Liver (tissue), 9 donors: ENCODE measurements around the gene MAN2C1. TPM values are rescaled to one million over a fixed set of nuclear protein-coding genes. Genes with fewer than 3 reads are reported as not detected.
"Not testable (repeated sequence)": the region's sequence is repeated elsewhere in the genome, so short reads cannot be mapped to it uniquely, and the experiment has no call there.

Experiments
- DNase-seq: peaks from one replicate; pipeline ENCODE4 v3.0.0-alpha.2; 2017; ENCODE audit warnings: low spot score
- H3K27ac ChIP-seq, 2 donors: one replicate each; pipeline ENCODE4 v1.7.0; 2013; ENCODE audit warnings: inconsistent platforms in 2 of 2, low read length in 2 of 2, control low read depth in 1 of 2, low read depth in 1 of 2, mild to moderate bottlenecking in 1 of 2
- H3K27me3 ChIP-seq, 4 donors: one replicate each; pipeline versions ENCODE4 v1.6.1 to v1.7.0; 2013; ENCODE audit warnings: low read length in 3 of 4, inconsistent platforms in 1 of 4, mild to moderate bottlenecking in 1 of 4, moderate library complexity in 1 of 4; ENCODE audit not compliant: control insufficient read depth in 4 of 4, insufficient read depth in 4 of 4
- H3K36me3 ChIP-seq, 4 donors: one replicate each; pipeline versions ENCODE4 v1.6.1 to v1.7.0; 2013; ENCODE audit warnings: low read length in 3 of 4, mild to moderate bottlenecking in 3 of 4, low read depth in 1 of 4, moderate library complexity in 1 of 4; ENCODE audit not compliant: control insufficient read depth in 4 of 4, insufficient read depth in 3 of 4
- H3K4me1 ChIP-seq, 4 donors: one replicate each; pipeline versions ENCODE4 v1.6.1 to v1.7.0; 2013; ENCODE audit warnings: low read length in 3 of 4, mild to moderate bottlenecking in 3 of 4, moderate library complexity in 1 of 4; ENCODE audit not compliant: control insufficient read depth in 4 of 4, insufficient read depth in 4 of 4
- H3K4me3 ChIP-seq, 3 donors: one replicate each; pipeline versions ENCODE4 v1.6.1 to v1.7.0; 2013; ENCODE audit warnings: low read length in 3 of 3, control low read depth in 1 of 3, low read depth in 1 of 3, mild to moderate bottlenecking in 1 of 3
- H3K9ac ChIP-seq, 2 donors: one replicate each; pipeline ENCODE4 v1.7.0; 2013; ENCODE audit warnings: low read length in 2 of 2, mild to moderate bottlenecking in 2 of 2, moderate library complexity in 2 of 2, control low read depth in 1 of 2, low read depth in 1 of 2
- H3K9me3 ChIP-seq, 4 donors: one replicate each; pipeline versions ENCODE4 v1.6.1 to v1.7.0; 2013; ENCODE audit warnings: low read length in 3 of 4; ENCODE audit not compliant: control insufficient read depth in 4 of 4
- CTCF ChIP-seq: fragments of 150-350 bp; IDR thresholded peaks from 2 replicates; pipeline ENCODE4 v1.5.1; 2017; ENCODE audit warnings: improper control_type of control experiment, low read depth, low read length; ENCODE audit not compliant: missing input control
- EGR1 ChIP-seq, 2 donors: IDR thresholded peaks; 2 replicates each; pipeline ENCODE4 v1.6.1; 2016 to 2018; ENCODE audit warnings: antibody characterized with exemption in 2 of 2, low read depth in 2 of 2
- FOXA1 ChIP-seq: IDR thresholded peaks from 2 replicates; pipeline ENCODE4 v1.6.1; 2016; ENCODE audit warnings: antibody characterized with exemption
- FOXA2 ChIP-seq: IDR thresholded peaks from 2 replicates; pipeline ENCODE4 v1.6.1; 2016; ENCODE audit warnings: antibody characterized with exemption
- HNF4A ChIP-seq, 2 donors: conservative IDR thresholded peaks; 2 replicates each; pipeline ENCODE4 v1.6.1; 2016; ENCODE audit warnings: antibody characterized with exemption in 2 of 2, mild to moderate bottlenecking in 2 of 2
- HNF4G ChIP-seq: IDR thresholded peaks from 2 replicates; pipeline ENCODE4 v1.6.1; 2016; ENCODE audit warnings: antibody characterized with exemption
- JUND ChIP-seq, 2 donors: IDR thresholded peaks; 2 replicates each; pipeline ENCODE4 v1.6.1; 2016; ENCODE audit warnings: antibody characterized with exemption in 2 of 2
- NR2F2 ChIP-seq: IDR thresholded peaks from 2 replicates; pipeline ENCODE4 v1.6.1; 2016; ENCODE audit warnings: antibody characterized with exemption
- RAD21 ChIP-seq, 2 donors: IDR thresholded peaks; 2 replicates each; pipeline ENCODE4 v1.6.1; 2016; ENCODE audit warnings: antibody characterized with exemption in 2 of 2, mild to moderate bottlenecking in 2 of 2
- TAF1 ChIP-seq: conservative IDR thresholded peaks from 2 replicates; pipeline ENCODE4 v1.6.1; 2016; ENCODE audit warnings: antibody characterized with exemption, mild to moderate bottlenecking
- YY1 ChIP-seq: IDR thresholded peaks from 2 replicates; pipeline ENCODE4 v1.6.1; 2016; ENCODE audit warnings: antibody characterized with exemption, mild to moderate bottlenecking
- ZBTB33 ChIP-seq: IDR thresholded peaks from 2 replicates; pipeline ENCODE4 v1.6.1; 2016; ENCODE audit warnings: antibody characterized with exemption
- WGBS: extraction: QIAGEN DNeasy Blood & Tissue Kit; methylation state at CpG from one replicate; pipeline ENCODE4 v1.1.7; 2013; 5-methylcytosine and 5-hydroxymethylcytosine counted together
- polyA plus RNA-seq, 2 donors: library from polyadenylated mRNA; stranded (reverse) in 1 of 2; unstranded in 1 of 2; fragments of 200-250 nt in 1 of 2; fragments of >200 nt in 1 of 2; fragmentation: Nextera tagmentation in 1 of 2; extraction: Ambion mirVana in 1 of 2; gene quantifications; one replicate each; pipeline versions ENCODE4 v1.2.1 to v1.2.3, GENCODE V29; 2013 to 2015
- total RNA-seq, 2 donors: library from RNA; depleted of rRNA; stranded (reverse); fragments of >200 nt; gene quantifications; one replicate each; pipeline ENCODE4 v1.2.3, GENCODE V29; 2014
- TF ChIP-seq, protein P1 (sequence below): IDR thresholded peaks from 2 replicates; pipeline ENCODE4 v1.6.1; 2016; ENCODE audit warnings: antibody characterized with exemption, mild to moderate bottlenecking
- TF ChIP-seq, protein P2 (sequence below): IDR thresholded peaks from 2 replicates; pipeline ENCODE4 v1.6.1; 2016; ENCODE audit warnings: antibody characterized with exemption
- donor health status: healthy.
- donor health status: healthy.
- donor health status: healthy.
- donor health status: healthy.
- donor health status: healthy.

Gene MAN2C1
- total and polyA plus RNA-seq, 4 donors: 44.3 to 143 (median 59.6) TPM

DNA sequence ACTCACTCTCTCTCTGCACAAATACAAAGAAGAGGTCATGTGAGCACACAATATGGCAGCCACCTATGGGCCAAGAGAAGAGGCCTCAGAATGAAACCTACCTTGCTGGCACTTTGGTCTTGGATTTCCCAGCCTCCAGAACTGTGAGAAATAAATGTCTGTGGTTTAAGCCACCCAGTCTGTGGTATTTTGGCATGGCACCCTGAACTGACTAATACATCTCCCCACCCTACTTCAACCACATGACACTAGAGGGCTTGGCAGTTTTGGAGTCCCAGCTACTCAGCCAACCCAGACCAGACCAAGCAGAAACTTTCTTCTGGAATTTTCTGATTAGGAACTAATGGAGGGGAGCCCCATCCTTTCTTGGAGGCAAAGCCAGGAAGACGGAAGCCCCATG, 55.9 kb downstream of the MAN2C1 start:
- H3K4me1 ChIP-seq, H3K27ac ChIP-seq, H3K4me3 ChIP-seq, H3K9ac ChIP-seq, H3K36me3 ChIP-seq, H3K9me3 ChIP-seq, DNase-seq, H3K27me3 ChIP-seq: not testable (repeated sequence)
- WGBS: 95% methylated on average over 1 of the region's 1 CpG

DNA sequence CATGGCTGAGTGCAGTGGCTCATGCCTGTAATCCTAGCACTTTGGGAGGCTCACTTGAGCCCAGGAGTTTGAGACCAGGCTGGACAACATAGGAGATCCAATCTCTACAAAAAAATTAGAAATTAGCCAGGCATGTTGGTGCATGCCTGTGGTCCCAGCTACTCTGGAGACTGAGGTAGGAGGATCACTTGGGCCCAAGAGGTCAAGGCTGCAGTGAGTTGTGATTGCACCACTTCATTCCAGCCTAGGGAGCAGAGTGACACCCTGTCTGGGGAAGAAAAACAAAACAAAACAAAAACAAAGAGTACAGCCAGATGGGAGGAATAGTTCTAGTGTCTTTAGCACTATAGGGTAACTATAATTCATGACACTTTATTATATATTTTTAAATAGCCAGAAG, 58.7 kb downstream of the MAN2C1 start:
- DNase-seq: no peak
- Histone ChIP-seq H3K9me3 (no peaks in the 10 kb centered on the region), H3K36me3 (no peaks in the 10 kb centered on the region), H3K27ac (no peak overlapping the region), H3K4me3 (no peak overlapping the region), H3K9ac (no peak overlapping the region), H3K27me3 (no peaks in the 10 kb centered on the region), H3K4me1 (peaks cover 0 to 3% (median 1%) of the 10 kb centered on the region in 4 donors)
- TF ChIP-seq YY1 (no peak), FOXA1 (no peak), EGR1 (IDR thresholded peaks at IDR 0.05; ENCODE audit: low read depth in 2 of 2) (no peak), CTCF (no peak), ZBTB33 (no peak), HNF4G (no peak), FOXA2 (no peak), JUND (IDR thresholded peaks at IDR 0.05) (no peak), RAD21 (IDR thresholded peaks at IDR 0.05) (no peak), NR2F2 (no peak), HNF4A (conservative IDR thresholded peaks at IDR 0.05) (no peak), TAF1 (no peak)
- TF ChIP-seq, protein P1, sequence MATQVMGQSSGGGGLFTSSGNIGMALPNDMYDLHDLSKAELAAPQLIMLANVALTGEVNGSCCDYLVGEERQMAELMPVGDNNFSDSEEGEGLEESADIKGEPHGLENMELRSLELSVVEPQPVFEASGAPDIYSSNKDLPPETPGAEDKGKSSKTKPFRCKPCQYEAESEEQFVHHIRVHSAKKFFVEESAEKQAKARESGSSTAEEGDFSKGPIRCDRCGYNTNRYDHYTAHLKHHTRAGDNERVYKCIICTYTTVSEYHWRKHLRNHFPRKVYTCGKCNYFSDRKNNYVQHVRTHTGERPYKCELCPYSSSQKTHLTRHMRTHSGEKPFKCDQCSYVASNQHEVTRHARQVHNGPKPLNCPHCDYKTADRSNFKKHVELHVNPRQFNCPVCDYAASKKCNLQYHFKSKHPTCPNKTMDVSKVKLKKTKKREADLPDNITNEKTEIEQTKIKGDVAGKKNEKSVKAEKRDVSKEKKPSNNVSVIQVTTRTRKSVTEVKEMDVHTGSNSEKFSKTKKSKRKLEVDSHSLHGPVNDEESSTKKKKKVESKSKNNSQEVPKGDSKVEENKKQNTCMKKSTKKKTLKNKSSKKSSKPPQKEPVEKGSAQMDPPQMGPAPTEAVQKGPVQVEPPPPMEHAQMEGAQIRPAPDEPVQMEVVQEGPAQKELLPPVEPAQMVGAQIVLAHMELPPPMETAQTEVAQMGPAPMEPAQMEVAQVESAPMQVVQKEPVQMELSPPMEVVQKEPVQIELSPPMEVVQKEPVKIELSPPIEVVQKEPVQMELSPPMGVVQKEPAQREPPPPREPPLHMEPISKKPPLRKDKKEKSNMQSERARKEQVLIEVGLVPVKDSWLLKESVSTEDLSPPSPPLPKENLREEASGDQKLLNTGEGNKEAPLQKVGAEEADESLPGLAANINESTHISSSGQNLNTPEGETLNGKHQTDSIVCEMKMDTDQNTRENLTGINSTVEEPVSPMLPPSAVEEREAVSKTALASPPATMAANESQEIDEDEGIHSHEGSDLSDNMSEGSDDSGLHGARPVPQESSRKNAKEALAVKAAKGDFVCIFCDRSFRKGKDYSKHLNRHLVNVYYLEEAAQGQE: no peak
- TF ChIP-seq, protein P2, sequence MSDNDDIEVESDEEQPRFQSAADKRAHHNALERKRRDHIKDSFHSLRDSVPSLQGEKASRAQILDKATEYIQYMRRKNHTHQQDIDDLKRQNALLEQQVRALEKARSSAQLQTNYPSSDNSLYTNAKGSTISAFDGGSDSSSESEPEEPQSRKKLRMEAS: no peak
